HT1080 (cell line): Measurements from ENCODE around the gene POLE2. TPM values are rescaled to one million over a fixed set of nuclear protein-coding genes. Genes with fewer than 3 reads are reported as not detected.

Source experiments
- DNase-seq: peaks from one replicate; pipeline ENCODE4 v3.0.0-alpha.2; 2015; ENCODE audit warnings: low read depth
- total RNA-seq: library from RNA; depleted of rRNA; stranded (reverse); fragments of >200 nt; shearing (Covaris generic); gene quantifications from 2 replicates; pipeline ENCODE4 v1.2.3, GENCODE V29; 2014

POLE2 gene
- total RNA-seq, 1 experiment from 2014 or later: 19.0 TPM

DNA sequence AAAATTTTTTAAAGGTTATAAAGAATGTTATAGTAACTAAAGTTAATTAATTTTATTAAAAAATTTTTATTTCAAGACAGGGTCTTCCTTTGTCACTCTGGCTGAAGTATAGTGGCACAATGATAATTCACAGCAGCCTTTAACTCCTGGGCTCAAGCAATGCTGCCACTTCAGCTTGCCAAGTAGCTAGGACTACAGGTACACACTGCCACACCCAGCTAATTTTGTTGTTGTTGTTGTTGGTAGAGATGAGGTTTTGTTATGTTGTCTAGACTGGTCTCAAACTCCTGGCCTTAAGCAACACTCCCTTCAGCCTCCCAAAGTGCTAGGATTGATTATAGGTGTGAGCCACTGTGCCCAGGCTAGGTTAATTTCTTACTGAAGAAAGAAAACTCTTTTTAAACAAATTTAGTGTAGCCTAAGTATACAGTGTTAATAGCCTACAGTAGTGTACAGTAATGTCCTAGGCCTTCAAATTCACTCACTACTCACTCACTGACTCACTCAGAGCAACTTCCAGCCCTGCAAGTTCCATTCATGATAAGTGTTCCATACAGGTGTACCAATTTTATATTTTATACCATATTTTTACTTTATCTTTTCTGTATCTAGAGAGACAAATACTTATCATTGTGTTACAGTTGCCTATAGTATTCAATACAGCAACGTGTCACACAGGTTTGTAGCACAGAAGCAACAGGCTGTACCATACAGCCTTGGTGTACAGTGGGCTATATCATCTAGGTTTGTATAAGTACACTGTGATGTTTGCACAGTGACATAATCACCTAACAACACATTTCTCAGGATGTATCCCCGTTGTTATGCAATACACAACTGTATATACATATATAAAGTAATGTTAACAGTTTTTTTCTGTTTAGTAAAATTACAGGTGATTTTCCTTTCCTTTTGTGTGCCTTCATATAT, 28.2 kb downstream of the POLE2 start:
- no peak for DNase-seq

DNA sequence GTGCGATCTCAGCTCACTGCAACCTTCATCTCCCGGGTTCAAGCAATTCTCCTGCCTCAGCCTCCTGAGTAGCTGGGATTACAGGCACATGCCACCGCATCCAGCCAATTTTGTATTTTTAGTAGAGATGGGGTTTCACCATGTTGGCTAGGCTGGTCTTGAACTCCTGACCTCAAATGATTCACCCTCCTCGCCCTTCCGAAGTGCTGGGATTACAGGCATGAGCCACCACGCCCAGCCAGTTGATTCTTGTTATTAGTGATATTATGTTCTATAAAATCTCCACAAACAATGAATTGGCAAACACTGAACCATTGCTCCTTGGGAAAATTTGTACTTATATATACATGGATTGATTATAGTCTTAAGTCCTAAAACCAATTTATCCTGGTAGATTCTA, 30.5 kb downstream of the POLE2 start:
- peak; percentile 24 for DNase-seq

DNA sequence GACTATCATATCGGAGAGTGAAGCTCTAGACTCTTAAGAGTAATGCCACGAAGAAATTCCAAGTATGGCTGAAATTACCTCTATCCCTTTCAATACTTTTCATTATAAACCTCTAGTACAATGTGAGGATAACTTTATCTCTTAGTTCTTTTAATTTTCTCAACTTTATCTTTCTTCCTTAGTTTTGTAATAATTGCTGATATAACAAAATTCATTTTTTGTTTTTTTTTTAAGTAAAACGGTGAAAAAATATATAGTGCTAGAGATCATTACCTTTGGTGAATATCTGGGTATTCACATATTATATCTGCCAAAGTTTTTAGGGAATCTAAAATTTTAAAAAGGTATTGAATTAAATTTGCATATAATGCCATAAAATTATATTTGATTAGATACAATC, 33.5 kb downstream of the POLE2 start:
- no peak for DNase-seq

DNA sequence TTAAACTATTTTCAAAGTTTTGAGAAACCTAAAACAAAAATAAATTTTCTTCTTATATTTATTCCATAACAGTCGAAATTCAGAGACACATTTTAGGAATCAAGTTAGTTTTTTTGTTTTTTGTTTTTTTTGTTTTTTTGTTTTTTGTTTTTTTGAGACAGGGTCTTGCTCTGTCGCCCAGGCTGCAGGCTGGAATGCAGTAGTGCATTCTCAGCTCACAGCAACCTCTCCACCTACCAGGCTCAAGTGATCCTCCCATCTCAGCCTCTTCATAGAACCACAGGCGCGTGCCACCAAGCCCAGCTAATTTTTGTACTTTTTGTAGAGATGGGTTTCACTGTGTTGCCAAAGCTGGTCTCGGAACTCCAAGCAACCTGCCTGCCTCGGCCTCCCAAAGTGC, 34.5 kb downstream of the POLE2 start:
- no peak for DNase-seq

DNA sequence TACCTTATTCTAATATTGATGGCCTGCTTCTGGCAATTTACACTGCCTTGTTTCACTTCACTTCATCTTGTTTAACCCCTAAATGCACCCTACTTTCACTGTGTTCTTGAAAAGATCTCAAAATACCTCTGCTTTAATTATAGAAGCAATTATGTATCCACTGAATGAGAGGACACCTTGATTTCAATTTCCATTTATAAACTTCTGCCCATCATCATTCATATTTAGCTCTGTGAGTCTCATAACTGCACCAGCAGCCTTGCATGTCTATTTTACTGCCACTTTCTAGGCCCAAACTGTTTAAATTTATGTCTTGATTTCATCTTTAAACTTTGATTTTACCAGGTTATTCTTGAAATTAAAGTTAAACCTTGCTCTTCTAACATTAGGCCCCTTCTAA, 45.9 kb downstream of the POLE2 start:
- no peak for DNase-seq

DNA sequence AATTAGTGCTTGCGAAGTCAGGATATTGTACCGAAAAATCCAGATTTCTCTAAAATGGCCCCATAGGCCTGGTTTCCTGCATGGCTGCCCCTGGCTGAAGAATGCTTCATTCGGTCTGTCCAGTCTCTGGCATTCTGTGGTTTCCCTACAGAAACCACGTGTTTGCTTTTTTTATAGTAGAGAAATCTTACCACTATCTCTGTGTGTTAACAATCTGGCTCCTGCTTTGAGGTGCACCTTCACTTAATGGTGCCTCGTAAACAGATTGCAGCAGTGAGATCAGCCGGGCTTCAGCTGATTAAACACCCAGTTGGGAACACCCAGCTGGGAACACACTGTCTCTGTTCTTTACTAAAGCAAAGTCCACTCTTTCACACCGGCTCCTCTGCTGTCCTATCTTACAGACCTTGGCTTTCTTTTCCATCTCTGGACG, 46.3 kb downstream of the POLE2 start:
- no peak for DNase-seq

DNA sequence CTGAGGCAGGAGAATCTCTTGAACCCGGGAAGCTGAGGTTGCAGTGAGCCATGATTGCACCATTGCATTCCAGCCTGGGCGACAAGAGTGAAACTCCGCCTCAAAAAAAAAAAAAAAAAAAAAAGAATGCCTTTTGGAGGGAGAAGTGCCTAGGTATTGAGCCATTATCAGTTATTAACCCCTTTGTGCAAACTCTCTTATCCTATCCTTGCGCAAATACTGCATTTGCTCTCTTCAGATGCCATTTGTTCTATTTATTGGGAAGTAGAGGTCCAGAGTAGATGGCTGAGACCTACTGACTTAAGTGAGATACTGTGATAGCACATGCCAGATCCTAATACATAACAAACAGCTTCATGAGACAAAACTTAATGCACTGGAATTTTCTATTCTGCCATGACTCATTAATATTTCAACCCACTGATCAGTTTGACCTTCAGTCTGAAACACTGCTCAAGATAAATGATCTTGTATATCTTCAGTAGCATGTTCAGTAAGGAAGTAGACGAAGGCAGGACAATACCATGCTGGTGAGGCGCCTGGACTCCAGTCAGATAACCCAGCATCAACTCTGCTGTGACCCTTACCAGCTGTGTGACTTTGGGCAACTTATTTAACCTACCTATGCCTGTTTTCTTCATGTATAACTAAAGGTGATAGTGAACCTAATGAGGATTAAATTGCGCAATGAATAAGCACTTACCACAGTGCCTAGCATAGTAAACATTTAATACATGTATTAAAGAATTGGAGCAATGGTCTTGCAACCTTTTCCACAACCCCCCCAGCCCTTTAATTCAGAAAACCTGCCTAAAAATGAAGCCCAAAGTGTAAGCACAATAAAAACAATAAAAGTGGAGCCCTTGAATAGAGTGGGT, 47.2 kb downstream of the POLE2 start:
- DNase-seq: no peak

DNA sequence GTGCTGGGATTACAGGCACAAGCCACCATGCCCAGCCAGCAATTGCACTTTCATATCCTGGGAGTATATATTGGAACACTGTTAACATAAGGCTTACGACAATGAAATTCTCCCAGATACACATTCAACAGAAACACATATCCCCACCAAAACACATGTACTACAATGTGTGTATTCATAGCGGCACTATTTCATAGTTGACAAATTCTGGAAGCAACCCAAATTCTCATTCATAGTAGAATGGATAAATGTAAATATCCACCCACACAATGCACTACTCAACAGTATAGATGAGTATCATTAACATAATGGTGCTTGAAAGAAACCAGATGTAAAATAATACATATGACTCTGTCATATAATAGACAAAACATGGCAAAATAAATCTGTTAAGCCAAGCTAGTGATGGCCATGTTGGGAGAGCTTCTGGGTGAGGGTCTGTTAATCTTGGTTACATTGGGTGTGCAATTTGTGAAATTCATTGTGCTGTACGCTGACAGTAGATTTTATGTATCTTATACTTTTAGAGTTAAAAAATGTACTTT, 50.4 kb downstream of the POLE2 start:
- DNase-seq: no peak

DNA sequence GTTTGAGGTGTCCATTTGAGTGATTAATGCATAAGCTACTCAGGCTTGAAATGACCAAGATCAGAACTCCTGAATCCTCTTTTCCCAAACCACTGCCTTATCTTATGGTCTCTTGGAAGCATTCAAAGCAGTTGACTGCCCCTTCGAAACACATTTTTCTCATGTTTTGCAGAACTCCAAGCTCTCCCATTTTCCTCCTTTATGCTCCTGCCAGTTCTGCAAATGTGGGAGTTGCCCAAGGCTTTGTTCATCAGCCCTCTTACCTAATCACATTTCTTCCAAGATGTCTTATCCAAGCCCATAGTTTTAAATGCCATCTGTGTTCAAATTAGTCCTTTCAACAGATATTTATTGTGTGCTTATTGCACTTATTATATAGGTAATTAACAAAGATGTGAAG, 51.1 kb downstream of the POLE2 start:
- DNase-seq: no peak

DNA sequence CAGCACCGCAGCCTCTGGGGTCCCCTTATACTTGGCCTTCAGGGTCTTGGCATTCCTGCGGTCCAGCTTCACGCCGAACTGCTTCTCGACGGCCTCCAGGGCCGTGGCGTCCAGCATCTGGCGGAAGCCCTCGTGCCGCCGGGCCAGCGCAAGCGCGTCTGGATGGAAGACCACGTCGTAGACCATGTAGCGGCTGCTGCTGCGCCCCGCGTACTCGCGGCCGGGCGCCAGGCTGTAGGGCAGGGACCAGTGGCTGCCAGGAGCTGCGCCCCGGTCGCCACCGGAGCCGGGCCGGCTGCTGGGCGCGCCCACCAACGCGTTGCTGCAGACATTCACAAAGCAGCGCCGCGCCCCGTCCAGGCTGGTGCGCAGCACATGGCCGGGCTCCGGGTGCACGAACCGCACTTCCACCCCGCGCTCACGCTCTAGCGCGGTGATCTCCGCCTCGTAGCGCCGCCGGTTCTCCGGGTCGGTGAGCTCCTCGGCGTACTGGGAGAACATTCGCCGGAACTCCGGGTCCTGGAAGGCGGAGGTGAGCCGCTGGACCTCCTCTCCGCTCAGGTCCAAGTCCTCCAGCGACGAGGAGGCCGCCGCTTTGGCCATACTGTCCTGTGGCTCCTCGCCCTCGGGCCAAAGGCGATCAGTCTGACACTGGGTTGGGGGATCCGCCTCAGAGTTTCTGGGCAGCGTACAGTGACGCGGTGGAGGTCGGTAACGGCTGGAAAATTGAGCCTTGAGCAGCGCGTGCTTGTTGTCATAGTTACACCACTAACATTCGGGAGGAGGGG, 53.3 kb downstream of the POLE2 start, which contains the start of gene DNAAF2:
TSS of gene DNAAF2 (minus strand) at position 698 of the 788 bp plus-strand sequence. CDS start at position 603, 95 bp downstream.
- peak; percentile 48 for DNase-seq

DNA sequence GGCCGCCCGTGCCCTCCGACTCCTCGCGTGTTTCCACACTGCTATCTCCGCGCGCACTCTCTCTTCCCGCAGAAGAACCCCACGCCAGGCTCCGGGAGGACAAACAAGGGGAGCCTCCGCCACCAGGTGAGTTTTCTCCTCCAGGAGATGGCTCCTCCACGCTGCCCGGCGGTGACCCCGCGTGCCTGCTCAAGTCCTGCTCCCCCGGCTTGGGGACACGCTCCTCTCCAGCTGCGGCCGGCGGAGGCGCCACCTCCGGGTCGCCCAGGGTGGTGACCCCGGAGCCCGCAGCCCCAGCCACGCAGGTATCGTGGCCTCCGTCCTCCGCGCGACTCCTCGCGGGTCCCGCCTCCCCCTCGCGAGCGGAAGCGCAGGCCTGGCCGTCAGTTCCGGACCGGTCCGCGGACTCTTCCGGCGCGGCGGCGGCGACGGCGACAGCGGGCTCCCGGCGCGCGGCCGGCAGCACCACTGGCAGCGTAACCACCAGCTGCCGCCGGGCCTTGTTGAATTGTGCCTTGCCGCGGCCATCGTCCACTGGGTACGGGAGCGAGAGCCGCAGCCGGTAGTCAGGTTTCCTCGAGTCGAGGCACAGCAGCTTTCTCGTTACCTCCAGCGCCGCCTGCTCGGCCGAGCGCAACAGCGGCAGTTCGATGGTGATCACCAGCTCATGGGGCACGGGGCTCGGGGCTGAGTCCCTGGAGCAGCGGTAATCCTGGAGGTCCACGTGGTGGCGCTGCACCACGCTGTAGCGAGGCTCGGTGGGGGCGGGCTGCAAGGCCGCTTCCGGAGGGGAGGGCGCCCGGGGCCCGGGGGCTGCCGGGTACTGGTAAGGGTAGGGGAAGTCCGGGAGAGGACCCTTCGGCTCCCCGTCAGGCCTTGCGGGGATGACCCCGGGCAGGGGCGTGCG, 54.1 kb downstream of the POLE2 start:
- DNase-seq: peak; percentile 88

DNA sequence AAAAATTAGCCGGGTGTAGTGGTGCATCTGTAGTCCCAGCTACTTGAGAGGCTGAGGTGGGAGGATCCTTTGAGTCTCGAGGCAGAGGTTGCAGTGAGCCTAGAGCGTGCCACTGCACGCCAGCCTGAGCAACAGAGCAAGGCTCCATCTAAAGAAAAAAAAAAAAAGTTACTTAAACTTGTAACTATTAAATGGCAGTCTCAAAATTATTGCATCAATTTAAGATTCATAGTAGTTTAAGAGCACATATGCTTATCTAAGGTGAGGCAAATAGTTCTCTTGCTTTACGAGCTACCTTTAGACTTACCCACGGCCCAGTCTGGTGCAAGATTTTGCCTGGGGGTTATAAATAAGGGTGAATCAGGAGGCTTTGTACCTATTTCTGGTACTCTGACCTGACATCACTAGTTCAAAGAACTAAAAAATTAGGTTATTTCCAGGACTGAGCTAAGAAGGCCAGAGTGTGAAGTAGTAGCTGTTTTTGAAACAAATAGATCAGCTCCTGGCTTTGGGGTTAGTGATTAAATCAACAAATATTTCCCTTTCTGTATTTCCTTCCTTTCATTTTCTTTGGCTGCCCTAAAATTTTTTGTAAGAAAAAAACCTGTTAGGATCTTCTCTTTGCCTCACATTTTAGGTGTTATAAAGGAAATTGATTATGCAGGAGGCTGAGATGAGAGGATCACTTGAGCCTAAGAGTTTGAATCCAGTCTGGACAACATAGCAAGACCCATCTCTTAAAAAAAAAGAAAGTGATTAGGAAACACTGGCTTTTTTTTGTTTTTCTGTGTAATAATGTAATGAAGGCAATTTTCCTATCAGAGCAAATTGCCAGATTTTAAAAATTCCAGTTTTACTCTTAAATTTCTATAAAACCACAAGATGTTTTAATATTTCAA, 63.8 kb downstream of the POLE2 start:
- no peak for DNase-seq

DNA sequence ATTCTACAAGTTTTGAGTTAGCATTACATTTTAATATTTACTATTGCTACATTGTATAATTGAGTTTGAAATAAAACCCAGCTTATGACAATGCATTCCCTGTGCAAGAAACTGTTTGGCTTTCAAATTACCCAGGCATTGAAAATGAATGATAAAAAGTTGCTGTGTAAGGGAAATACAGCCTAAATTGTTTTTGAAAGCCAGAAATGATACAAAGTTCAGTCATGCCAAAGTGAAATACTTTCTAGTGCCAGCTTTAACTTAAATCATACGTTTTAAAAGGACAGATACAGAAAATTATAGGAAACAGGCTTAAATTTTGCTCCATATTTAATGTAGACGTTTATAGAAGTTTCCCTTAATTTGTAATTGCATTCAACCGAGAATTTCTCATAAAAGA, 64.6 kb downstream of the POLE2 start:
- no peak for DNase-seq

DNA sequence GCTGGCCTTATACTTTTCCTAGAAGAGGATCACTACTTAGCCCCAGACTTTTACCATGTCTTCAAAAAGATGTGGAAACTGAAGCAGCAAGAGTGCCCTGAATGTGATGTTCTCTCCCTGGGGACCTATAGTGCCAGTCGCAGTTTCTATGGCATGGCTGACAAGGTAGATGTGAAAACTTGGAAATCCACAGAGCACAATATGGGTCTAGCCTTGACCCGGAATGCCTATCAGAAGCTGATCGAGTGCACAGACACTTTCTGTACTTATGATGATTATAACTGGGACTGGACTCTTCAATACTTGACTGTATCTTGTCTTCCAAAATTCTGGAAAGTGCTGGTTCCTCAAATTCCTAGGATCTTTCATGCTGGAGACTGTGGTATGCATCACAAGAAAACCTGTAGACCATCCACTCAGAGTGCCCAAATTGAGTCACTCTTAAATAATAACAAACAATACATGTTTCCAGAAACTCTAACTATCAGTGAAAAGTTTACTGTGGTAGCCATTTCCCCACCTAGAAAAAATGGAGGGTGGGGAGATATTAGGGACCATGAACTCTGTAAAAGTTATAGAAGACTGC, 65.9 kb downstream of the POLE2 start:
- no peak for DNase-seq

DNA sequence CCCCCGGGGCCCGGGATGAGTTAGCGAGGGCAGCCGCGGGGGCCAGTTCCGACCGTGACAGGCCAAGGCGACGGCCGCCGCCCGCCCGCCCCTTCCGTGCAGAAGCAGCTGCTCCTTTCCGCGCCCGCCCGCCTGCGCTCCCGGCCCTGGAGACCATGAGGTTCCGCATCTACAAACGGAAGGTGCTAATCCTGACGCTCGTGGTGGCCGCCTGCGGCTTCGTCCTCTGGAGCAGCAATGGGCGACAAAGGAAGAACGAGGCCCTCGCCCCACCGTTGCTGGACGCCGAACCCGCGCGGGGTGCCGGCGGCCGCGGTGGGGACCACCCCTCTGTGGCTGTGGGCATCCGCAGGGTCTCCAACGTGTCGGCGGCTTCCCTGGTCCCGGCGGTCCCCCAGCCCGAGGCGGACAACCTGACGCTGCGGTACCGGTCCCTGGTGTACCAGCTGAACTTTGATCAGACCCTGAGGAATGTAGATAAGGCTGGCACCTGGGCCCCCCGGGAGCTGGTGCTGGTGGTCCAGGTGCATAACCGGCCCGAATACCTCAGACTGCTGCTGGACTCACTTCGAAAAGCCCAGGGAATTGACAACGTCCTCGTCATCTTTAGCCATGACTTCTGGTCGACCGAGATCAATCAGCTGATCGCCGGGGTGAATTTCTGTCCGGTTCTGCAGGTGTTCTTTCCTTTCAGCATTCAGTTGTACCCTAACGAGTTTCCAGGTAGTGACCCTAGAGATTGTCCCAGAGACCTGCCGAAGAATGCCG, 66.7 kb downstream of the POLE2 start:
- no peak for DNase-seq

DNA sequence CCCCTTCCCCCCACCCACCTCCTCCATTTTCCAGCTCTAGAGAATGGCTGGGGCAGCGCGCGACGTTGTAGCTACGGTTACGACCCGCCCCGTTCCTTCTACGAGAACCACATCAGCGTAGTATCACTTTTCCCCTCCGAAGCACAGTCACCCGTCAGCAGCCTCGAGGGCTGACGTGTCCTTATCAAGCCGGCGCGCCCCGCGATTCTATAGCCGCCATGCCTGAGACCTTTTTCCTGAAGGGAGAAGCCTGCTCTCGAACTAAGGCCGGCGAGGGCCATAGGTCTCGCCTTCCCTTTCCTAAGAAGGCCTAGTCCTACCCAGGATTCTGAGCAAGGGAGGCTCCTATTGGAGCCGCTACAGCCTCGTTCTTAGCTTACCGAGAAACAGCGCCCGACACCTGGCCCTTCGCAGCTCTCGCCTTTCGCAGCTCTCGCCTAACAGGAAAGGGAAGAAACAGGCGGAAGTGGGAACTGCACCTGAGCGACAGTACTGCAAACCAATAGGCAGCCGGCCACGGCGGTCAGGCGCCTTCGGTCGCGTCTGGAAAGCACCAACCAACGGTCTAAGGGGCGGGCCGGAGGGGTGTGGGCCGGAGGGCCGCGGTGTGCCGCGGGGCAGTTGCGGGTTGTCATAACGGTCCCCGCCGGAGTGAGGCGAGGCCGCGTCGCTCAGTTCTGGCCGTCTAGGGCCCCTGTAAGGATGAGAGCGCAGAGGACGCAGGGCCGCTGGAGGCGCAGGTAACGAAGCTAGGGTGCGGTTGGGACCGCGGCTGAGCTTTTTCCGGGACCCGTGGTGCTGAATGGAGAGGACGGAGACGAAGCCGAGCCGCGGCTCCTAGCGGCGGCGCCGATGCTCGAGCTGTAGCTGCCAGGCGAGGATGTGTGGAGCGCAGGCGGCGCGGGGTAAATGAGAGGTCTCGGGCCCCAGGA, 67.6 kb downstream of the POLE2 start, which contains the start of the genes MGAT2 and RPL36AL:
TSS of gene MGAT2 (plus strand) at position 618 of the 932 bp plus-strand sequence. CDS start 470 bp downstream, outside the sequence.
TSS of gene RPL36AL (minus strand) at position 445 of the 932 bp plus-strand sequence. CDS start 1,522 bp downstream, outside the sequence.
- DNase-seq: peak; percentile 99
